GM19438 (cell line): ENCODE data around the gene LRRK1.
A peak's percentile ranks its signal among the peaks of the same experiment; 100 is the strongest.

Source experiments
- ATAC-seq: cut with Tn5 transposase; IDR thresholded peaks from one replicate; pipeline ENCODE4 v1.9.1; 2021; ENCODE audit warnings: low read depth; ENCODE audit not compliant: unreplicated experiment

The LRRK1 gene

GRCh38 chr15:100909565-100909964 is 9.6 kb upstream of the LRRK1 start:
- ATAC-seq = no peak

GRCh38 chr15:100909989-100910955 is 8.9 kb upstream of the LRRK1 start:
- ATAC-seq = no peak

- ATAC-seq = no peak
Measured at GRCh38 chr15:100911086-100911485, 8.1 kb upstream of the LRRK1 start.

- ATAC-seq = no peak
Measured at GRCh38 chr15:100913961-100914360, 5.2 kb upstream of the LRRK1 start.

GRCh38 chr15:100914876-100915275 is 4.3 kb upstream of the LRRK1 start:
- ATAC-seq = no peak

GRCh38 chr15:100918034-100918689 is 995 bp upstream of the LRRK1 start:
- peak; percentile 54 for ATAC-seq

GRCh38 chr15:100919481-100920405 is 586 bp downstream of the LRRK1 start:
- peak; percentile 20 for ATAC-seq

GRCh38 chr15:100920516-100921135 is 1.5 kb downstream of the LRRK1 start:
- no peak for ATAC-seq

GRCh38 chr15:100922192-100923040 is 3.3 kb downstream of the LRRK1 start:
- ATAC-seq = no peak

GRCh38 chr15:100923076-100923475 is 3.9 kb downstream of the LRRK1 start:
- no peak for ATAC-seq

- ATAC-seq = no peak
Measured at GRCh38 chr15:100923902-100924301, 4.7 kb downstream of the LRRK1 start.

- no peak for ATAC-seq
Measured at GRCh38 chr15:100924436-100924835, 5.3 kb downstream of the LRRK1 start.

GRCh38 chr15:100925480-100925879 is 6.3 kb downstream of the LRRK1 start:
- no peak for ATAC-seq

- ATAC-seq = no peak
Measured at GRCh38 chr15:100926258-100926657, 7.1 kb downstream of the LRRK1 start.

GRCh38 chr15:100926971-100927756 is 8.0 kb downstream of the LRRK1 start:
- no peak for ATAC-seq

- no peak for ATAC-seq
Measured at GRCh38 chr15:100928632-100929280, 9.6 kb downstream of the LRRK1 start.

- no peak for ATAC-seq
Measured at GRCh38 chr15:100929641-100930042, 10.5 kb downstream of the LRRK1 start.

GRCh38 chr15:100930306-100930848 is 11.2 kb downstream of the LRRK1 start:
- ATAC-seq = no peak
